OCI-LY7 (cell line): ENCODE measurements around the gene SPTSSA. TPM values are rescaled to one million over a fixed set of nuclear protein-coding genes. Genes with fewer than 3 reads are reported as not detected.

ENCODE experiments used
- BruUV-seq: library from RNA; stranded (reverse); fragments of 400-500 nt; replicated peaks from 2 replicates; lab custom pipeline; 2021; lab: Mats Ljungman, UMichigan
- CTCF ChIA-PET: fragments of 300-600 bp; sonication (Branson Sonifier 250); formaldehyde crosslinking; loops from one replicate; lab custom pipeline; 2022; ENCODE audit warnings: antibody characterized with exemption; ENCODE audit not compliant: unreplicated experiment; lab: Charles Lee
- POLR2A ChIA-PET: fragments of 300-600 bp; sonication (Branson Sonifier 250); formaldehyde crosslinking; loops from one replicate; lab custom pipeline; 2022; ENCODE audit warnings: antibody characterized with exemption; lab: Charles Lee
- DNase-seq: peaks from one replicate; pipeline ENCODE4 v3.0.0-alpha.2; 2015; ENCODE audit warnings: low spot score
- H2AFZ ChIP-seq: fragments of 200-600 bp; sonication (generic), shearing (Covaris generic); 2 replicates; pipeline ENCODE4 v1.6.1; 2014; ENCODE audit warnings: mild to moderate bottlenecking, antibody characterized with exemption, low read length, moderate library complexity
- H3K27ac ChIP-seq: fragments of 200-600 bp; sonication (generic); 2 replicates; pipeline ENCODE4 v1.5.1; 2014; ENCODE audit warnings: mixed run types, low read depth, mild to moderate bottlenecking, moderate library complexity, low read length, inconsistent platforms; ENCODE audit not compliant: poor library complexity, severe bottlenecking
- H3K36me3 ChIP-seq: fragments of 200-600 bp; sonication (generic); 2 replicates; pipeline ENCODE4 v1.6.1; 2014; ENCODE audit warnings: mild to moderate bottlenecking, antibody characterized with exemption, low read length, moderate library complexity, mixed read lengths; ENCODE audit not compliant: insufficient read depth
- H3K4me1 ChIP-seq: fragments of 200-600 bp; sonication (generic); 2 replicates; pipeline ENCODE4 v1.5.1; 2014; ENCODE audit warnings: mild to moderate bottlenecking, low read length; ENCODE audit not compliant: insufficient read depth, poor library complexity, severe bottlenecking
- H3K4me2 ChIP-seq: fragments of 200-600 bp; sonication (generic); 2 replicates; pipeline ENCODE4 v1.6.1; 2014; ENCODE audit warnings: mild to moderate bottlenecking, low read length
- H3K4me3 ChIP-seq: fragments of 200-600 bp; sonication (generic); 2 replicates; pipeline ENCODE4 v1.5.1; 2014; ENCODE audit warnings: mild to moderate bottlenecking, low read depth, low read length; ENCODE audit not compliant: poor library complexity, severe bottlenecking
- H3K79me2 ChIP-seq: fragments of 200-600 bp; sonication (generic); 2 replicates; pipeline ENCODE4 v1.6.1; 2016; ENCODE audit warnings: low read depth, mild to moderate bottlenecking, low read length, moderate library complexity, mixed read lengths; ENCODE audit not compliant: insufficient read depth
- H3K9me2 ChIP-seq: fragments of 200-600 bp; sonication (generic); 2 replicates; pipeline ENCODE4 v1.6.1; 2016; ENCODE audit warnings: mild to moderate bottlenecking, low read length, mixed read lengths; ENCODE audit not compliant: insufficient read depth
- H3K9me3 ChIP-seq: fragments of 200-600 bp; sonication (generic); 2 replicates; pipeline ENCODE4 v1.6.1; 2014; ENCODE audit warnings: mild to moderate bottlenecking, mixed run types, low read length, mixed read lengths
- H4K20me1 ChIP-seq: fragments of 200-600 bp; sonication (generic); 2 replicates; pipeline ENCODE4 v1.6.1; 2014; ENCODE audit warnings: mild to moderate bottlenecking, antibody characterized with exemption, low read length, moderate library complexity, mixed read lengths; ENCODE audit not compliant: insufficient read depth
- CTCF ChIP-seq: fragments of 200-600 bp; sonication (generic); conservative IDR thresholded peaks from 2 replicates; pipeline ENCODE4 v1.5.1; 2014; ENCODE audit warnings: mild to moderate bottlenecking, antibody characterized with exemption, low read length, moderate library complexity, mixed read lengths
- EZH2phosphoT487 ChIP-seq: fragments of 200-600 bp; sonication (generic); IDR thresholded peaks from 2 replicates; pipeline ENCODE4 v1.6.1; 2018; ENCODE audit warnings: low read depth, borderline replicate concordance, mild to moderate bottlenecking, mixed run types, antibody characterized with exemption, low read length, moderate library complexity, mixed read lengths
- intact Hi-C: fragments of 100-400 bp; cut with micrococcal nuclease; formaldehyde crosslinking; loops from one replicate; pipeline ENCODE4 v1.10.0; 2022; ENCODE audit not compliant: unreplicated experiment
- total RNA-seq, 2 experiments: library from RNA; depleted of rRNA in 1 of 2; stranded (reverse); fragments of >200 nt in 1 of 2; shearing (Covaris generic) in 1 of 2; gene quantifications; 2 replicates each; pipeline ENCODE4 v1.2.3, GENCODE V29; 2014 to 2022

Gene SPTSSA
- total RNA-seq, 2 experiments from 2014 or later = 8.7 to 19.0 TPM

GRCh38 chr14:34452258-34452822, 9.7 kb downstream of the SPTSSA start:
- intact Hi-C loops = no loop called here
- POLR2A ChIA-PET = interaction anchor here (0.7 to 1.6 kb wide), 8 partner anchors 8 to 499 kb away, joined by 3 to 5 read pairs (median 4); no protein-coding TSS in a partner anchor
- DNase-seq = no peak
- H4K20me1 ChIP-seq = no peaks in the 10 kb centered on the region
- no TSS peak for BruUV-seq
- H3K9me2 ChIP-seq = no peaks in the 10 kb centered on the region
- CTCF ChIA-PET = no interaction called here
- no peak overlapping the region for H2AFZ ChIP-seq
- H3K4me1 ChIP-seq = peaks cover 5% of the 10 kb centered on the region
- H3K79me2 ChIP-seq = peaks cover 21% of the 10 kb centered on the region
- no peak overlapping the region for H3K4me3 ChIP-seq
- H3K4me2 ChIP-seq = no peak overlapping the region
- no peaks in the 10 kb centered on the region for H3K9me3 ChIP-seq
- TF ChIP-seq CTCF (no peak), EZH2phosphoT487 (no peak)
- no peak overlapping the region for H3K27ac ChIP-seq
- H3K36me3 ChIP-seq = peaks cover 69% of the 10 kb centered on the region

- no peak overlapping the region for H2AFZ ChIP-seq
- POLR2A ChIA-PET = interaction anchor here (1.0 kb wide), 1 partner anchor 15 kb away, joined by 3 read pairs; no protein-coding TSS in a partner anchor
- no peak overlapping the region for H3K4me2 ChIP-seq
- intact Hi-C loops = no loop called here
- H3K79me2 ChIP-seq = peaks cover 21% of the 10 kb centered on the region
- no peak overlapping the region for H3K27ac ChIP-seq
- H3K9me2 ChIP-seq = no peaks in the 10 kb centered on the region
- H4K20me1 ChIP-seq = no peaks in the 10 kb centered on the region
- H3K36me3 ChIP-seq = peaks cover 69% of the 10 kb centered on the region
- H3K4me1 ChIP-seq = peaks cover 5% of the 10 kb centered on the region
- no TSS peak for BruUV-seq
- no peak for DNase-seq
- TF ChIP-seq EZH2phosphoT487 (no peak), CTCF (no peak)
- no peak overlapping the region for H3K4me3 ChIP-seq
- CTCF ChIA-PET = no interaction called here
- no peaks in the 10 kb centered on the region for H3K9me3 ChIP-seq
Measured at GRCh38 chr14:34450958-34451357, 11.1 kb downstream of the SPTSSA start.

- no peak overlapping the region for H3K27ac ChIP-seq
- no TSS peak for BruUV-seq
- no peaks in the 10 kb centered on the region for H3K9me3 ChIP-seq
- DNase-seq = no peak
- ChIA-PET POLR2A (interaction anchor here (1.0 kb wide), 1 partner anchor 15 kb away, joined by 3 read pairs; no protein-coding TSS in a partner anchor), CTCF (no interaction called here)
- H3K4me3 ChIP-seq = no peak overlapping the region
- peaks cover 21% of the 10 kb centered on the region for H3K79me2 ChIP-seq
- H3K4me1 ChIP-seq = peaks cover 5% of the 10 kb centered on the region
- H3K4me2 ChIP-seq = no peak overlapping the region
- H3K36me3 ChIP-seq = peaks cover 69% of the 10 kb centered on the region
- no peaks in the 10 kb centered on the region for H3K9me2 ChIP-seq
- no peaks in the 10 kb centered on the region for H4K20me1 ChIP-seq
- intact Hi-C loops = no loop called here
- H2AFZ ChIP-seq = no peak overlapping the region
- TF ChIP-seq EZH2phosphoT487 = no peak
- TF ChIP-seq CTCF = no peak
Measured at GRCh38 chr14:34450542-34450915, 11.5 kb downstream of the SPTSSA start.
